DMS 273 (cell line): ENCODE results near the gene ALX4.

Experiments
- DNase-seq: peaks from one replicate; lab custom pipeline; 2025; ENCODE audit not compliant: unreplicated experiment; lab: John Stamatoyannopoulos, UW

Gene ALX4

DNA sequence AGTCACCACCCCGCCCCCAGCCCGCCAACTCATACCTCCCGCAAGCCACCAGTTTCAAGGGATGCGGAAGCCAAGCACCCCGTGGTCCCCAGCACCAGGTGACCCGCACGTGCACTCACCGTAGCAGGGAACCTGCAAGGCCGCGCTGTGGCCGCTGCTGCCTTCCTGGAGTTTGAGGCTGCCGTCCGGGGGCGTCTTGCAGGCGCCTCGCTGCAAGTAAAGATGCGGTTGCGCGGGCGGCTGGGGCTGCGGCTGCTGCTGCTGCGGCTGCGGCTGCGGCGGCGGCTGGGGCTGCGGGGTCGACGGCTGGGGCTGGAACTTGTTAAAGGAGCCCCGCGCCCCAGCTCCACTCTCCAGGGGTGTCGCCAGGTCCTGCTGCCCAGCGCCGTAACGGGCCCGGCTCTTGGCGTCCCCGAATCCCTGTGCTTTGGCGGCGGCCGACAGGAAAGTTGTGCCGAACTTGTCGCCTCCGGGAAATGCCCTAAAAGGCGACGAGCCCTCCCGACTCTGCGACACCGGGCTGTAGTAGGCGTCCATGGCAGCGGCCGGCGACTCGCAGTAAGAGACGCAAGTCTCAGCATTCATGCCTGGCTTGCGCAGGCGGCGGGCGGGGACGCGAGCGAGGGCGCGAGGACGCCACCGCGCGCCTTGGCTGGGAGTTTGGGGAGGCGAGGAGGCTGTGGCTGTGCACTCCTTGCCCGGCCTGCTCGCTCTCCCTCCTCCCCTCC, at the start of gene ALX4:
Gene ALX4 (minus strand): TSS at position 662 of the 728 bp plus-strand sequence. CDS start 77 bp downstream, at position 585.
- peak; percentile 71 for DNase-seq

DNA sequence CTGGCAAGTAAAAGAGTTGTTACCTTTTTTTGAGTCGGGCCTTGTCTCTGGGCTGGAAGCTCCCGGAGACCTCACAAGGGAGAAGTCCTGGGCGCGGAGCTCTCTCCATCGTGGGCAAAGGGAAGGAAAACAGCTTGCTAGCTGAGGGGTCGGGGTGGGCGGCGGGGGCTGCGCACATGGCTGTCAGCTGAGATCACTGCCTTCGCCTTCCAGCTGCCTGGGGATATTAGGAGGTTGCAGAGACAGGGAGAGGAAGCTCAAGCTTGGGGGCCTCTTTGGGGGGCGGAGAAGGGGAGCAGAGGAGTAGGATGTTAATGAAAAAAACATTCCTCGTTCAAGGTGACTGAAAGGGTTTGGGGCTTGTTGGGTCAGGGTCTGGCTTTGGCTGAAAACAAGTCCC, 49.2 kb upstream of the ALX4 start:
- no peak for DNase-seq

DNA sequence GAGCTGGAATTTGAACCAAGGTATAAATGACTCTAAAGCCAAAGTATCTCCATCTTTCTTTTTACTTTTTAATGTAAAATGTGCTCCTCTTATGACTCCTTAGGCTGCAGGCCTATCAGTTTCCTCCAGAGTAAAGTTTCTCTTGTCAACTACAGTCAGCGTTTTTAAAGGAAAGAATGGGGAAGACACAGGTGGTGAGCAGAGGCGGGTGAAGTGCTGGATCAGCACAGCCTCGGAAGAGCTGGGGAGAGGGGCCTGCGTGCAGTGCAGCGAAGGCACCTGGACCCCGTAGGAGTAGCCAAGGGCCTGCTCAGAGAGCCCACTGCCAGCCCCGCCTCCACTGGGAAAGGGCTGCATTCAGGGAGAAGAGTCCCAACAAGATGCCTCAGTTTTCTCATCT, 48.8 kb upstream of the ALX4 start:
- DNase-seq = no peak

DNA sequence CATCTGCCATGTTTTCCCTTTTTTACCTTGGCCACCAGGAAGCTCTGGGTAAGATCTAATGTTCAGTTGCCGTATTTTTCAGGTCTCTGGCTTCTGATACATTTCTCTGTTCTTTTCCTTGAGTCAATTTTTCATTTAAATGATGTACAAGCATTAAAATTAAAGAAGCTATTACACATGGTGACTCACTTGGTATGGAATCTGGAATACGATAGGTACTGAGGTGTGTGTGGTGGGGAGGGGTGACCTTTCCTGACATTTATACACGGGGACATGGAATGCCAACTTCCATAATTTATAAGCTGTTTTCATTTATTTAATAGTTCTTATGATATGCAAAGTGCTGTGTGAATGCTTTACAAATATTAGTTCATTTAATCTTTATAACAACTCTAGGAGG, 47.8 kb upstream of the ALX4 start:
- DNase-seq = no peak

DNA sequence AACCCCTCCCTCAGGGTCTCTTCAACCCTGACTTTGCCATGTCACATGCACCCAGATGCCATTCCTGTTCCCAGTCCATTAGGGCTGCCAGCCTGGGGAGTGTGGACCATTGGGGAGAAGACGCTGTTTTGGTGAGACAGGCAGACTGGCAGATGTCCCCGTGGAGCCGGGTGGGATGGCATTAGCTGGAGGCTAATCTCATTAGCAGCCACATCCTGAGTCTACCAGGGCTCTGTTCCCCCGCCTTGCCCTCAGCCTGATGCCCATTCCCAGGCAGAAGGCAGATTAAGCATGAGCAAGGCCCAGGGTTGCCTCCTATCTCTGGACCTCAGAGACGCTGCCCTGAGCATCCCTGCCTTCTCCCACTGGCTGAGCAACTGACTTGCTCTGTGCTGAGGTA, 46.4 kb upstream of the ALX4 start:
- no peak for DNase-seq

DNA sequence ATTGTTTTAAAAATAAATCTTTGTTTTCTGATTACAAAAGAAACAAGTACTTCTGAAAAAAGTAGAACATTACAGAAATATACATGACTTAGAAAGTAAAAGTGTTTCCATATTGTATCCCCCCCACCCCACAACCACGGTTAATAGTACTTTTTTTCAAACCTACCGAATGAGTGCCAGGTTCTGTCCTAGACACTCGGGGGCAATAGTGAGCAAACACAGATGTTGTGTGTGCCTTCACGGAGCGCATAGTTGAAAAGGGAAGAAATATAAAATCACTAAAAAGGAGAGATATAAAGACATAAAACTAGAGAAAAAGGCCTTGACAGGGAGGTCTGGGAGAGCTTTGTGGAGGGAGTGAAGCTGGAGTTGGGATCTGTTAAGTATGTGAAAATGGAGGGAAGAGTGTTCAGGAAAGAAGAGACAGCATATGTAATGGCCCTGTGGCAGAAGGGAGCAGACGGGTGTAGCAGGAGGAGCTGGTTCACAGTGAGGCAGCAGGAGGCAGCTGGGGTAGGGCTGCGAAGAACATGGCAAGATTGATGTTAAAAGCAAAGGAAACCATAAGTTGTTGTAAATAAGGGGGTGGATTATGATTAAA, 42.1 kb upstream of the ALX4 start:
- DNase-seq = peak; percentile 35

DNA sequence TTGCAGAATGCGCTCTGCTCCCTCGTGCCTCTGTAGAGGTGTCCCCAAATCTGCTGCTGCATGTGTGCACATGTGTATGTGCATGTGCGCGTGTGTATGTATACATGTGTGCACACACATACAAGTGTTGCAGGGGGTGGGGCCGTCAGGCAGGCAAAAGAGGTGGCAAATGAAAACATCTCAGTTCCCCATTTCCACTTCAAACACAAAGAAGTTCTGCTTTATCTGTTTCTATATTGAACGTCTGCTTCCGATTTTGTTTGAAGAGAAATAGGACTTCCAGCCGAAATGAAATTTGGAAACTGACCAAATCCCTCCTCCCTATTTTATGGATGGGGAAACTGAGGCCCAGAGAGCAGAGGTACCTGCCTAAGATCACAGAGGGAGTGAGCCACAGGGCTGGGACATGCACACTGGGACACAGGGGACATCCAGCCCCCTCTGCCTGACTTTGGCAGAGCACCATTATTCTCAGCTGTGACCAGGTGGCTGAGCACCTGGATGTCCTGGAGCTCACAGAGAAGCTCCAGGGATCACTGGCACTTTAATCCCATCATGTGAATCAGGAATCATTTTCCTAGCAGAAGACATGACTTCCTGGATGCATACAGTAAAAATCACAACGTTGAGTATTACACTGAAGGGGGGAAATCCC, 41.2 kb upstream of the ALX4 start:
- DNase-seq = no peak

DNA sequence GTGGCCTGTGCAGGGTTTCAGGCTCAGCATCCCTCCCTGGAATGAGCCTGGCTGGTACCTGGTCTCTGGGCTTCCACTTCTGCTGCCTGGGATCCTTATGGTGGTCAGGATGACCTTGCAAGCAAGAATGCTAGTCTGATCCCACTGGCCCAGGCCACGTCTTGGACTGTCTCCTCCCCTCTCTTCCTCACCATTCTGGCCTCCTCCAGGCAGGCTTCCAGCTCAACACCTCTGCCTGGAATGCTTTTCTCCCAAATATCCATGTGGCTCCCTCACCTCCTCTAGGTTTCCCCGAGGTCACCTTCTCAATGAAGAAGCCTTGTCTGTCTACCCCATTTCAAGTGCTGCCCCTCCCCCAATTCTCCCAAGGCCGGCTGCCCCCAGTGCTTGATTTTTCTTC, 39.4 kb upstream of the ALX4 start:
- no peak for DNase-seq

DNA sequence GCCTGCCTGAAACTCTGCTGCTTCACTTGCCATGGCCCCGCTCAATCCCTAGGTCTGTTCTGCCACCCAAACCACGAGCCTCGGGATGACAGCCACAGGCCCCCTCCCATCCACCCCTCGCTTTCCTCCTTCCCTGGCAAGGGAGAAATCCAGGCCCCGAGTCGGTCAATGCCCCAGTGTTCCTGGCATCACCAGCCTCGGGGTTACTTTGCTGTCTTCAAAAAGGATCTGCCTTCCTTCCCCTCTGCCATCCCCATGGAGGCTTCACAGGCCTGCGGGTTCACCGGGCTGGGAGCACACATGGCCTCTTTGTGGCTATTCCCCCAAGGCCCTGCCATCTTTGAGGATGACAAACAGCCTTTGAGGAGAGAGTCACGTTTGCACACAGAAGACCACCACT, 38.8 kb upstream of the ALX4 start:
- no peak for DNase-seq

DNA sequence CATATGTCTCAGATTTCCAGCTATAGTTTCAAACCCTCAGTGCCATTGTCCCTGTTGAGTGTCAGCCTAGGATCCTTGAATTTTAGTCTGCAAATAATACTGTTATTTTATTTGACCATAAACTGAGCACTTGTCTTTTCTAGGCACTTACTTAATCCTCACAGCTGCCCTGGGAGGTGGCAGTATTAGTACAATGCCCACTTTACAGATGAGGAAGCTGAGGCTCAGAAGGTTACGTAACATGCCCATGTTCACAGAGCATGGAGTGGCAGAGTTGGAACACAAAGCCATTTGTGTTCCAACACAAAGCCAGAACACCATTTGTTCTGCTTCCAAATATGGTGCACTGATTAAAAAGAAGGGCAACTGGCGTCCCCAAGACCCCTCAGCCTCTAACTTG, 38.2 kb upstream of the ALX4 start:
- DNase-seq = no peak

DNA sequence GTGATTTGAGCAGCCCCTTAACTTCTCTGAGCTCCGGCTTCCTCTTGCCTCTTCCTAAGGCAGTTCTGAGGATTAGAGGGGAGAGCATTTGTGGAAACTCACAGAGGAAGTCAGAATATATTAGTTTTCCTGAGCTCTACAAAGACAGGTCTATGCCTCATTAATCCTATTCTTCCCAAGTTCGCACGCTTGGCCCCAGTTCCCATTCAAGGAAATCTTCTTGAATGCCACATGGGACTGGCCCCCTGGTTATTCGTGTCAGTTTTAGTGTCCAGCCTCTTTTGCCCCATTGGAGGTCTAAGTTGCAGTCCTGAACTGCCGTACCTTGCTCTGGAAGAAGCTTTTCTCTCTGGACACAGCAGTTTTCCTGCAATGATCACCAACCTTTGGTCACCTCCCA, 37.6 kb upstream of the ALX4 start:
- DNase-seq = no peak

DNA sequence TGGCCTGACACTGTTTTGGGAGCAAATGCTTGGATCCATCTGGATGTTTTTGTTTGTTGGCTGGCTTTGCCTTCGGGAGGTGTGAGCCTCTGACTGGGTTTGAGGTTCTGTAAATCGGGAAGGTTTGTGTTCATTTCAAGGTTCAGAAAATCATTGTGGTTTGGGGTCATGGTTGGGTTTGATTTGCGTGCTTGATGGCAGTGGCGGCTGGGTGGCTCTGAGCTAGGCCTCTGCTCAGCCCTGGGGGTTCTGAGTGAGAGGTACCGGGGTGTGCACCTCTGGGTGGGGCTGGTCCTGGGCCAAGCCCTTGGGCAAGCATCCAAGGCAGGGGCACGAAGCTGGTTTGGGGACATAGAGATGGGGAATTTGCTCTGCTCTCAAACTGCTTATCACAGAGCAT, 37.0 kb upstream of the ALX4 start:
- no peak for DNase-seq

DNA sequence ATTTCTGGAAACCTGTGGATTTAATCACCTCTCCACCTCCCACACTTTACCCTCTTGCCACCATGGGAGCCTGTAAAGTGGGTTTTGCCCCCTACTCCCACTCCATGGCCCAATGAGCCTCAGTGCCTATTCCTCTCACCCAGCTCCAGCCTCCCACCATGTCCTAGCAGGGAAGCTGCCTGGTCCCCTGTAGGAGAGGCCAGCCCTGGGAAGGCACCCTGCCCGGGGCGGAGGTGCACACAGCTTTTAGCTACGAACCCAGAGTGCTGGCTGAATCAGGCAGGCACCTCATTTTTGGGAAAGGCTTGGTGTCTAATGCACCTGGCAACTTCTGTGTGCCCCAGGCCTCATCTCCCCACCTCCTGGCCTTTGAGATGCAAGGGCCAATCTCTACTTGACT, 35.8 kb upstream of the ALX4 start:
- DNase-seq = no peak

DNA sequence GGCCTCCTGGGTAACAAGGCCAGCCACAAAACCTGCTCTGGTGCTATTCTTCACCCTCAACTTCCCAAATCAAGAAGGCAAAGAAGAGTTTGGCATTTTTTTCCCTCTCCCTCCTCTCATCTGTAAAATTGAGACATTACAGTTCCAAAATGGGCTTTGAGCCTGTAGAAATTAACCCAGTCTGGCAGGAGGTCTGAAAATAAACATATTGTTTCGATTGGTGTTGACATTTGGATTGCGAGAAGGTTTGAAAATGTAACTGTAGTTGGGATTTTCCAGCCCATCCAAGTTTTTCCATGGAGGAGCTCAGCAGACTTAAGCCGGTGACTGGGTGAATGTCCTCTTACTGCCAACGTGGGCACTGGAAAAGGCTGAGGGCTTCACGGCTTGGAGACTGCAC, 35.0 kb upstream of the ALX4 start:
- no peak for DNase-seq

DNA sequence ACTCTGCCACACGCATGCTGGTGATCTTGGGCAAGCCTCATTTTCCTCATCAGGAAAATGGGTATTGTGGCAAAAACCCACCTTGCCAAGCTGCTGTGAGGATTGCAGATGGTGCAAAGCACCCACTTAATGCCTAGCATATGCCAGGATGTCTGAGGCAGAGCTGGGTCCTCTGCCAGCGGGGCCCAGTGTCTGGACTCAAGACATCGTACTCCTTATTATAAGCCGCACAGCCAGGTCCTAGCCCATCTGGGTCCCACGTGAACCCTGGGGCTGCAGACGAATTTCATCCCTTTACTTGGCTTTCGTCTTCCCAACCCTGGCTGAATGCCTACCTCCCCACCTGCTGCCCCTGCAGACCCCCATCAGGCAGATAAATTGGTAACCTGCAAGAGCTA, 34.5 kb upstream of the ALX4 start:
- no peak for DNase-seq

DNA sequence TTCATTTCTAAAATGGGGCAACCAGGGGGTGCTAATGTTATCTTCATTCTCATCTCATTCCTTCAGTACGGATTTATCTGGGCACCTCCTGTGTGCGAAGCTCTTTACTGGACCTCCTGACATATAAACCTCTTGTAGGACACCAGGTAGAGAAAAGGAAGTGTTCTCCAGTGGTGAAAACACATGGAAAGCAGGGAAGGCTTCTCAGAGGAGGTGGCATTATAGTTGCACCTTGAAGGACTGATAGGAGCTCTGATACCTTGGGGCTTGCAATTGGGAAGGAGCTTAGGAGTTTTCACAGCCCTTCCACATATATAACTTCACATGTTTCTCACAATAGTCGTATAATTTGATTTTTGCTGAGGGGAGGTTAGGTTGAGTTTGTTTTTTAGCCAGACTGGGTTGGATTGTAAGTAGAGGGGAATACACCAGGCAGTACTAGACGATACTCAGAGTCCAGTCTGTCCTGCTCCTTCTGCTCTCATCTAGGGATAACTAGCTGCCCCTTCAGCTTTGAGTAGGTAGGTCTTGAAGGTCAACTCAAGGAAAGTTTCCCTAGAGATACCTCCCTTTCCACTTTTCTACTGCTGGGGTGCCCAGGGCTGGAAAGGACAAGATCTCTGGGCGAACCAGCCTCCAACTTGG, 34.0 kb upstream of the ALX4 start:
- no peak for DNase-seq

DNA sequence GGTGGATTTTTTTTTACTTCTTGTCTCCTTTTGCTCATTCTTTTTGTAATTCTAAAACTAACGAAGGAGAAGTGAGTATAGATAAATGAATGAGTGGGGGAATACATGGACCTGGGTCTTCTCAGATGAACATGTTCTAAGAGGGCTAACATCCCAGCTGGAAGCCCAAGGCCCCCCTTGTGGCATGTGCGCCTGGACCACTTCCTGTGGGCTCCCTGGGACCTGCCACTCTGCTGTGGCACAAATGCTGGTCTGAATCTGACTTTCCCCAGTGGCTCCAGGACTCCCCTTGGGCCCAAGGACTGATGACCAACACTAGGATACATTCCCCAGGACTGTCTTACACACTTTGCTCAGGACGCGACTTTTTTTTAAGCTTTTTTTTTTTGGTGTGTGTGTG, 32.7 kb upstream of the ALX4 start:
- DNase-seq = no peak

DNA sequence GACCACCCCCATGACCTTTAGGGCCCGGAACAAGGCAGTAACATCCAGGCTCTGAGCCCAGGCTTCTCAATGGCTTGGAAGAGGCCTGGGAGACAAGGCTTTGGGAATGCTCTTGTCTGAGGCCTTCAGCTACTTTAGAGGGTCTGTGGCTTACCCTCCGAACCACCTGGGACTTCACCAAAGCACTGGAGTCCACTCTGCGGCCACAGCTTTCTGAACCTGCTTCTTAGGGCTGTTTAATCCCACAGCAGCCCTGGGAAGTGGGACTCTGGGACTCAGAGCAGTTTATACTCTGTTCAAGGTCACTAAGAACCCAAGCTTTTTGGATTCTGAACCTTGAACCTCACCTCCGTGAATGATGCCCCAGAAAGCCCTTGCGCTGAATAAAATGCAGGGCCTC, 30.7 kb upstream of the ALX4 start:
- DNase-seq = no peak

DNA sequence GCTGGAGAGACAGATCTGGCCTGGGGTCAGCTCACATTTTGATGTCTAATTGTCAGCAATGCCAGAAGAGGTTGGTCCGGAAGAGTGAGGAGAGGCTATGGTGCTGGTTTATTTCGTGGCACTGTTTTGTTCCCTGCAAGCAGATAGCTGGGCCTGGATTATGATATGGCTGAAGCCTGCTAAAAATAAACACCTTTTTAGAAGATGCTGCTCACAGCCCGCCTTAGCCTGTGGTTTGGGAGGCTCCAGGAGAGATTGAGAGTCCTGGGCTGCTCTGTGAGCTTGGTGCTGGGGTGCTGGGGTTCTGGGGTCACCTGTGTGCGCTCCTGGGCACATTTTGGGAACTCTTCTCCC, 29.6 kb upstream of the ALX4 start:
- DNase-seq = no peak

DNA sequence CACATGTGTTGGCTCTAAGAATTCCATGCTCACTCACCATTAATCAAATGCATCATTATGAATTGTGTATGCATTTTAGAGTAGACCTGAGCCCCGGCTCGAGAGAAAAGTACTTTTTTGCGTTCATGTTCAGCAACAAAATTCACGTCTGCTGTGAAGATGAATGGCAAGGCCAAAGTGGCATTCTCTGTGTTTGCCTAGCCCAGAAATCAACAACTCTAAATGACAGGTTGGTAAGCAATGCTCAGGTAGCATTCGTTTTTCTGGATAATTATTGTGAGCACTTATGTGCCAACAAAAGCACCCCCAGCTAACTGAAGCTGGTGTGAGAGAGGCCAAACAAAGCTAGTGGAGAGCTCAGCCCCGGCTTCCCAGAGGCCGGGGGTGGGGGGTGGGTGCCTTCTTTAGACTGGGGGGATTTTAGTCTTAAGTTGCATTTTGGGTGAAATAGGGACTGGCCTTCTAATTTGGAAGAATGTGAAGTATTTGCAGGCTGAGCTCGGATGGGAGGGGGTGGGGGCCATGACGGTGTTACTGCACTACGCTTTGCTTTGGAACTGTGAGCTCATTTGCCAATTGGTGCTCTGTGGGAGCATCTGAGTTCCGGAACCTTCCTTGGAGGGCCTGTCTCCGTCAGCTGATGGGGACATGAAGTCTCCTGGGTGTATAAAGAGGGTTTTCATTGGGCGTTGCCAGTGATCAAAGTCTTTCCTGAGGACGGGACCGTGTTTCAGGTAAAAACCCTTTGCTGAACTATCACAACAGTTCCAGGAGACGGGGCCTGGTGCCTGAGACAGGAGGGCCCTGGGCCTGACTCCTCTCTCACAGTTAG, 29.0 kb upstream of the ALX4 start:
- no peak for DNase-seq

DNA sequence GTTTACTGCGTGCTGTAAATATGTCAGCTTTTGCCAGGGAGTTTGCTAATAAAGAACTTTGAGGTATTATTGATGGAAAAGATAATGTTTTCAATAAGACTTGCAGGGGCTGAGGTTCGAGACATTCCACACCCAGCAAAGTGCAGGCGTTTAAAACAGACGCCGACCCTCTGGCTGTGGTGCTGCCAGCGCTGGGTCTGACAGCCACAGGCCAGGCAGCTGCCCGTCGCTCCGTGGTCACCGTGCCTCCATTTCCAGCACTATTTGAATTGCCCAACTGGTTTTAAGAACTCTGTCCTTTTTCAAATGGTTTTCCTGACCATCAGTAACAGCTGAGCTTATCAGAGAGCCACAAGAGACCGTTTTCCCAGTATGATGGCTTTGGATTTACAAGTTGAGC, 28.1 kb upstream of the ALX4 start:
- DNase-seq = no peak
